HG03432 (cell line): ENCODE results near the gene NENF.
A peak's percentile ranks its signal among the peaks of the same experiment; 100 is the strongest.
"Not testable (repeated sequence)": the region's sequence is repeated elsewhere in the genome, so short reads cannot be mapped to it uniquely, and the experiment has no call there.

ENCODE experiments used
- ATAC-seq: cut with Tn5 transposase; IDR thresholded peaks from one replicate; pipeline ENCODE4 v1.9.1; 2021; ENCODE audit warnings: mild to moderate bottlenecking, moderate library complexity; ENCODE audit not compliant: unreplicated experiment

NENF gene

GRCh38 chr1:212432661-212433576 lies at the start of gene NENF:
Gene NENF, plus strand, starts transcription at chr1:212432920. Its CDS starts 24 bp downstream, at chr1:212432944.
- ATAC-seq: peak; percentile 99

GRCh38 chr1:212386029-212386428 lies 46.7 kb upstream of the NENF start:
- ATAC-seq: no peak

GRCh38 chr1:212388985-212389716 lies 43.6 kb upstream of the NENF start:
- ATAC-seq: no peak

- not testable (repeated sequence) for ATAC-seq
These were observed 36.9 kb upstream of the NENF start for GRCh38 chr1:212395678-212396437.

- no peak for ATAC-seq
These were observed 36.1 kb upstream of the NENF start for GRCh38 chr1:212396638-212397037.

- ATAC-seq: no peak
These were observed 35.5 kb upstream of the NENF start for GRCh38 chr1:212397171-212397570.

GRCh38 chr1:212401042-212401441 lies 31.7 kb upstream of the NENF start:
- ATAC-seq: no peak

- ATAC-seq: no peak
These were observed 30.7 kb upstream of the NENF start for GRCh38 chr1:212401838-212402582.

- ATAC-seq: no peak
These were observed 29.9 kb upstream of the NENF start for GRCh38 chr1:212402666-212403321.

GRCh38 chr1:212410231-212410820 lies 22.4 kb upstream of the NENF start:
- no peak for ATAC-seq

- no peak for ATAC-seq
These were observed 20.3 kb upstream of the NENF start for GRCh38 chr1:212412374-212412773.

- ATAC-seq: peak; percentile 20
These were observed 18.8 kb upstream of the NENF start for GRCh38 chr1:212413902-212414327.

GRCh38 chr1:212414328-212415106 lies 18.2 kb upstream of the NENF start, which contains the start of gene PACC1:
Gene PACC1, minus strand, starts transcription at chr1:212414886. Its CDS starts 129 bp downstream, at chr1:212414757.
- ATAC-seq: peak; percentile 97

GRCh38 chr1:212415107-212415841 lies 17.4 kb upstream of the NENF start:
- ATAC-seq: no peak

GRCh38 chr1:212421165-212421564 lies 11.6 kb upstream of the NENF start:
- no peak for ATAC-seq

- ATAC-seq: no peak
These were observed 8.8 kb upstream of the NENF start for GRCh38 chr1:212423879-212424278.

- ATAC-seq: no peak
These were observed 4.2 kb upstream of the NENF start for GRCh38 chr1:212428496-212428895.

GRCh38 chr1:212430416-212430815 lies 2.3 kb upstream of the NENF start:
- ATAC-seq: no peak
